IPS DF 4.7 (cell line): ENCODE results near the gene DNAJC22.
"Not testable (repeated sequence)": the region's sequence is repeated elsewhere in the genome, so short reads cannot be mapped to it uniquely, and the experiment has no call there.

Source experiments
- DNase-seq: peaks from one replicate; pipeline ENCODE4 v3.0.0-alpha.2; 2013; ENCODE audit warnings: low spot score; ENCODE audit errors: extremely low read depth

The DNAJC22 gene

DNA sequence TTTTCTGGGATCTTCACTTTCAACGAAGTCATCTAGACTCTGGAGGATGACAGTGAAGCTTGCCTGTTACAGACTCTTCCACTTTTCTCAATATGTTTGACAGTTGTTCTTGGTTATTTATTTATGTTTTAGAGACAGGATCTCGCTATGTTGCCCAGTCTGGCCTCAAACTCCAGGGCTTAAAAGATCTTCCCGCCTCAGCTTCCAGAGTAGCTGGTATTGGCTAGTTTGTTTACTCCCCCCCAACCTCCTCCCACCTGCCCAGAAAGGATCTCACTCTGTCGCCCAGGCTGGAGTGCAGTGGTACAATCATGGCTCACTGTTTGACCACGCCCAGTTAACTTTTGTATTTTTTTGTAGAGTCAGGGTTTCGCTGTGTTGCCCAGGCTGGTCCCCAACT lies 23.9 kb downstream of the DNAJC22 start:
- no peak for DNase-seq

DNA sequence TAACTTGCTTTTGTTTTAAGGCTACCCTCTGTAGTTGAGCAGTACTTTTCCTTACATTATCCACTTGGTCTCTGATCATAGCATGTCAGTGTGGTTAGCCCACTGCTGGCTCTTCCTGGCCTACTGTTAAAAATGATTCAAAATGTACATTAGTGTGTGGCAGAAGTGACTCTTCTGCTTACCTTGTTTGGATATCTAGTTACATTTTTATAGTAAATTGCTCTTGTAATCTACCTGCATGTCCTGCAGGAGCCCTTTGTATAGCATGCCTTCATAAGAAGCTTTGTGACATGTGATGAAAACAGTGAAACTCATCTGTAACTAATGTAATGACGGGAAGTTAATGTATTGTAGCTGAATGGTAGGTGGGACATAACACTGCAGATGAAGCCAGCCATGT lies 28.7 kb downstream of the DNAJC22 start:
- DNase-seq, result no peak

DNA sequence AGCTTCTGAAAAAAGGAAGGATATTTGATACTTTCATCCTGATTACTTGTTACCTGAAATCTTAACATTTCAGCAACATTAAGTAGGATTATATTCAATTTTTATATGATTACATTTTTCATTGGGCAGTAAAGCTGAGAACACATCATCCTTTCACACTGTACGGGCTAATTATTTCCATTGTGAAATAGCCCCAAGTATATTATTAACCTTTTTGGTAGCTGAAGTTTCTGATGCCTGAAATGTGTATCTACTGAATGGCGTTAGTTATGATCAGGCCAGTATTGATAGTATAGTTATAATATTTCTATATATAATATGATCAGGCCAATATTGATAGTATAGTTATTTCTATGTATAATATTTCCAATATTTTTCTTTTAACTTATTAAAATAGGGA lies 30.7 kb downstream of the DNAJC22 start:
- no peak for DNase-seq

DNA sequence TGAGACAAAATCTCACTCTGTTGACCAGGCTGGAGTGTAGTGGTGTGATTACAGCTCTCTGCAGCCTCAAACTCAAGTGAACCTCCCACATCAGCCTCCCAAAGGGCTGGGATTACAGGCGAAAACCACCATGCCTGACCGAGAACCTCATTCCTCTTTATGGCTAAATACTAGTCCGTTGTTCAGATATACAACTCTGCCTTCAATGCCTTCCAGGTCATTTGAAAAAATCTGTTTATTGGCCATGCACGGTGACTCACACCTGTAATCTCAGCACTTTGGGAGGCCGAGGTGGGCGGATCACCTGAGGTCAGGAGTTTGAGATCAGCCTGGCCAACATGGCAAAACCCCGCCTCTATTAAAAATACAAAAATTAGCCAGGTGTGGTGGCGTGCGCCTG lies 33.5 kb downstream of the DNAJC22 start:
- DNase-seq, result not testable (repeated sequence)

DNA sequence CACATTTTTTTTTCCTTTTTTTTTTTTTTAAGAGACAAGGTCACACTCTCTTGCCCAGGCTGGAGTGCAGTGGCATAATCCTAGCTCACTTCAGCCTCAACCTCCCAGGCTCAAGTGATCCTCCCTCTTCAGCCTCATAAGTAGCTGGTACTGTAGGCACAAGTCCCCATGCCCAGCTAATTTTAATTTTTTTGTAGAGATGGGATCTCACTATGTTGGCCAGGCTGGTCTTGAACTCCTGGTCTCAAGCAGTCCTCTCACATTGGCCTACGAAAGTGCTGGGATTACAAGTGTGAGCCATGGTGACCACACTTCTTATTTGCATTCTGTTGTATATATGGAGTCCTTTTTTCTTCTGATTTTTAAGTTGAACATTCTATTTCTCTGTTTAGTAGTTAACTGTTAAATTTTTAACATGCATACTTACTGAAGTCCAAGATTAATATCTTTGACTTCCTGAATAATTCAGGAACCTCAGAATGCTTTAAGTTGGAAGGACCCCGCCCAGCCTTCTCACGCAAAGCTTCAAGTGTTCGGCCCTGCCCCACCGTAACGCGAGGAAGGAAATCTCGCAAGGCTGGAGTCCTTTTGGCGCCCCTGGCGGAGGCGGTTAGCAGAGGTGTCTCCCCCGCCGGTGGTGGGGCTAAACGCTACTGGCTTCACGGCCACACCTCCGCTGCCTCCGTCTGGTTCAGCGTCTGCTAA lies 42.1 kb downstream of the DNAJC22 start:
- DNase-seq, result peak; percentile 80

DNA sequence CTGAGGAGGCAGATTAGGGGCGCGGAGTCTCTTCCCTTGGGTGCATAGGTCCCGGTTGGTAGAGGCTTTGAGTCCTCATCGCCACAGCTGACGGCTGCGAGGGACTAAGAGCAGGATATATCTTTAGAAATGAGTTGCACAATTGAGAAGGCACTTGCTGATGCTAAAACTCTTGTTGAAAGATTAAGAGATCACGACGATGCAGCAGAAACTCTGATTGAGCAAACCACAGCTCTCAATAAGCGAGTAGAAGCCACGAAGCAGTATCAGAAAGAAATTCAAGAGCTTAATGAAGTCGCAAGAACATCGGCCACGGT lies 42.7 kb downstream of the DNAJC22 start:
- DNase-seq, result no peak

DNA sequence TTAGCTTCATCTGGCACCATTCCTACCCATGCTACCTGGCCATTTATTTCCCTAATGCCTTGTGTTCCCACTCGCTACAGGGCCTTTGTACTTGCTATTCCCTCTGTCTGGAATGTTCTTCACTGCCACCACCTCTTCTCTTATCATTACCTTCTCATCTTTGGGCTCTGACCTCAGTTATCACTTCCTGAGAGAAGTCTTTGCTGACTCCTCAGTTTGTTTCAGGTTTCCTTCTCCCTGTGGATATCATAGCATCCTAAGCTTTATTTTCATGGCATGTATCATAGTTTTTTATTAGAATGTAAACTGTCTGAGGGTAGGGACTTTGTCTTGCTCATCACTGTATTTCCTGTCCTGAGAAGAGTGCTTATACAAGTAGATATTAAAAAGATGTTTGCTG lies 50.3 kb downstream of the DNAJC22 start:
- DNase-seq, result no peak

DNA sequence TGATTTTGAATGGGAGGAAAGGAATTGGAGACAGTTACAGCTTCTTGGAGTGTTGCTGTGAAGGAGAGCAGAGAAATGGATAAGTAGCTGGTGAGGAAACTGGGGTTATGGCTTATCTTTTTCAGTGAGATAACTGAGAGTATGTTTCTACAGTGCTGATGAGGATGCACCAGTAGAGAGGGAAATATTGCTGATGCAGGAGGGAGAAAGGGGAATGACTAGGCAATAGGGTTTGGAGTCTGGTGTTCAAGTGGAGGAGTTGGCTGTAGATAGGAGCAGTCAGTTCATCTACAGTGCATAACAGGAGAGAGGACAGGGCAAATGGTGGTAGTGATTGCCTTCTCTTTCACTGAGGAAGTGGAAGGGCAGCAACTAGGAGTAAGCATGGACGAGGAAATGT lies 53.6 kb downstream of the DNAJC22 start:
- no peak for DNase-seq
